GM23338 (cell line): ENCODE data around the gene NCK2. TPM values are rescaled to one million over a fixed set of nuclear protein-coding genes. Genes with fewer than 3 reads are reported as not detected.
A peak's percentile ranks its signal among the peaks of the same experiment; 100 is the strongest.

ENCODE experiments used
- ATAC-seq: fragments of 200-7000 bp; cut with Tn5 transposase; 3 replicates; pipeline ENCODE4 v1.9.1; 2020
- DNase-seq: peaks from one replicate; pipeline ENCODE4 v3.0.0-alpha.2; 2015; ENCODE audit warnings: low spot score
- H2AFZ ChIP-seq: fragments of 200-600 bp; sonication (generic); 2 replicates; pipeline ENCODE4 v1.8.0; 2016; ENCODE audit warnings: antibody characterized with exemption, mild to moderate bottlenecking, moderate library complexity
- H3F3A ChIP-seq: fragments of 200-600 bp; sonication (generic); replicated peaks from 2 replicates; pipeline ENCODE4 v1.8.0; 2017; ENCODE audit warnings: antibody characterized with exemption, mixed run types, low read depth
- H3K27ac ChIP-seq: fragments of 200-600 bp; sonication (generic); 2 replicates; pipeline ENCODE4 v1.6.1; 2016; ENCODE audit warnings: low read depth
- H3K27me3 ChIP-seq: fragments of 200-600 bp; sonication (generic); 2 replicates; pipeline ENCODE4 v1.8.0; 2016; ENCODE audit warnings: mild to moderate bottlenecking, mixed run types, moderate library complexity; ENCODE audit not compliant: insufficient read depth
- H3K36me3 ChIP-seq: fragments of 200-600 bp; sonication (generic); 2 replicates; pipeline ENCODE4 v1.8.0; 2016; ENCODE audit warnings: mild to moderate bottlenecking; ENCODE audit not compliant: insufficient read depth
- H3K4me1 ChIP-seq: fragments of 200-600 bp; sonication (generic); 2 replicates; pipeline ENCODE4 v1.8.0; 2016; ENCODE audit warnings: mild to moderate bottlenecking, moderate library complexity; ENCODE audit not compliant: insufficient read depth
- H3K4me2 ChIP-seq: fragments of 200-600 bp; sonication (generic); 2 replicates; pipeline ENCODE4 v1.7.1; 2017; ENCODE audit warnings: mixed run types
- H3K4me3 ChIP-seq: fragments of 200-600 bp; sonication (generic); 2 replicates; pipeline ENCODE4 v1.6.1; 2016; ENCODE audit warnings: mixed run types
- H3K79me2 ChIP-seq: fragments of 200-600 bp; sonication (generic); replicated peaks from 2 replicates; pipeline ENCODE4 v1.8.0; 2017; ENCODE audit warnings: mild to moderate bottlenecking; ENCODE audit not compliant: insufficient read depth
- H3K9me2 ChIP-seq: fragments of 200-600 bp; sonication (generic); 2 replicates; pipeline ENCODE4 v1.8.0; 2017; ENCODE audit not compliant: insufficient read depth
- H4K20me1 ChIP-seq: fragments of 200-600 bp; sonication (generic); replicated peaks from 2 replicates; pipeline ENCODE4 v1.8.0; 2017; ENCODE audit warnings: mild to moderate bottlenecking; ENCODE audit not compliant: insufficient read depth
- H3K27ac Mint-ChIP-seq: 2 replicates; pipeline ENCODE4 v1.8.0; 2020; ENCODE audit warnings: inconsistent platforms, mild to moderate bottlenecking, moderate library complexity, mixed read lengths
- H3K27me3 Mint-ChIP-seq: 3 replicates; pipeline ENCODE4 v1.8.0; 2022; ENCODE audit warnings: low read depth, mild to moderate bottlenecking, moderate library complexity, mixed read lengths, inconsistent platforms; ENCODE audit not compliant: insufficient read depth, poor library complexity
- H3K36me3 Mint-ChIP-seq: 3 replicates; pipeline ENCODE4 v1.8.0; 2021; ENCODE audit warnings: low read depth, mild to moderate bottlenecking, inconsistent platforms, moderate library complexity, mixed read lengths
- H3K4me1 Mint-ChIP-seq: 3 replicates; pipeline ENCODE4 v1.8.0; 2020; ENCODE audit warnings: mild to moderate bottlenecking, inconsistent platforms, mixed read lengths
- H3K4me3 Mint-ChIP-seq: 3 replicates; pipeline ENCODE4 v1.8.0; 2021; ENCODE audit warnings: moderate library complexity, mild to moderate bottlenecking, inconsistent platforms, mixed read lengths
- H3K9me3 Mint-ChIP-seq: 3 replicates; pipeline ENCODE4 v1.8.0; 2020; ENCODE audit warnings: moderate library complexity, mild to moderate bottlenecking, inconsistent platforms, mixed read lengths
- CREB1 ChIP-seq: fragments of 250-450 bp; sonication (Bioruptor Pico); IDR thresholded peaks from 2 replicates; pipeline ENCODE4 v1.5.0; 2020; ENCODE audit warnings: low read depth, mild to moderate bottlenecking, moderate library complexity
- CTCF ChIP-seq, 2 experiments: fragments of 200-600 bp in 1 of 2; sonication (generic) in 1 of 2; conservative IDR thresholded peaks; 2 replicates each; pipeline versions ENCODE4 v1.5.1 to v1.6.1; 2016 to 2017; ENCODE audit warnings: antibody characterized with exemption in 2 of 2, low read depth in 2 of 2, mild to moderate bottlenecking in 2 of 2, moderate library complexity in 1 of 2
- EZH2 ChIP-seq: fragments of 200-600 bp; sonication (generic); IDR thresholded peaks from one replicate; pipeline ENCODE4 v1.8.0; 2017; ENCODE audit warnings: antibody characterized with exemption, mild to moderate bottlenecking, low read depth; ENCODE audit not compliant: unreplicated experiment
- EZH2phosphoT487 ChIP-seq: fragments of 200-600 bp; sonication (generic); IDR thresholded peaks from one replicate; pipeline ENCODE4 v1.8.1; 2018; ENCODE audit warnings: antibody characterized with exemption; ENCODE audit not compliant: unreplicated experiment
- JUNB ChIP-seq: IDR thresholded peaks from one replicate; pipeline ENCODE4 v1.6.1; 2016; ENCODE audit warnings: antibody characterized with exemption; ENCODE audit not compliant: unreplicated experiment
- POLR2AphosphoS5 ChIP-seq: IDR thresholded peaks from 2 replicates; pipeline ENCODE4 v1.6.1; 2016; ENCODE audit warnings: antibody characterized with exemption, low read depth
- REST ChIP-seq: IDR thresholded peaks from one replicate; pipeline ENCODE4 v1.6.1; 2018; ENCODE audit warnings: antibody characterized with exemption; ENCODE audit not compliant: unreplicated experiment
- STAT1 ChIP-seq: IDR thresholded peaks from one replicate; pipeline ENCODE4 v1.6.1; 2016; ENCODE audit warnings: antibody characterized with exemption; ENCODE audit not compliant: unreplicated experiment
- ZNF114 ChIP-seq: fragments of 250-450 bp; sonication (Bioruptor Pico); IDR thresholded peaks from 2 replicates; pipeline ENCODE4 v1.5.0; 2020; ENCODE audit warnings: mild to moderate bottlenecking, moderate library complexity
- ZNF462 ChIP-seq: fragments of 250-450 bp; sonication (Bioruptor Pico); IDR thresholded peaks from 2 replicates; pipeline ENCODE4 v1.5.0; 2020; ENCODE audit warnings: mild to moderate bottlenecking, moderate library complexity
- polyA plus RNA-seq: library from polyadenylated mRNA; unstranded; fragments of >200 nt; fragmentation: Nextera tagmentation; extraction: Ambion mirVana; gene quantifications from 2 replicates; pipeline ENCODE4 v1.2.1, GENCODE V29; 2016
- total RNA-seq: library from RNA; depleted of rRNA; stranded (reverse); fragments of >200 nt; shearing (Covaris generic); gene quantifications from 2 replicates; pipeline ENCODE4 v1.2.3, GENCODE V29; 2014

Gene NCK2
- total and polyA plus RNA-seq, 2 experiments from 2014 or later = 26.9 to 59.9 TPM

GRCh38 chr2:105860567-105860966 is 115.9 kb downstream of the NCK2 start (continued):
- TF ChIP-seq ZNF114 (CRISPR knock-in tag) = no peak
- TF ChIP-seq EZH2 = no peak
- no peak for TF ChIP-seq REST
- no peak for TF ChIP-seq POLR2AphosphoS5
- no peak for TF ChIP-seq JUNB

- DNase-seq = no peak
- no peaks in the 10 kb centered on the region for H3K9me2 ChIP-seq
- Mint-ChIP-seq H3K36me3 (peaks cover 6% of the 10 kb centered on the region; the same call in 1 of the 3 replicates), H3K9me3 (no peaks in the 10 kb centered on the region), H3K4me1 (peaks cover 57% of the 10 kb centered on the region), H3K27me3 (peaks cover 4% of the 10 kb centered on the region), H3K27ac (peak overlapping the region; percentile 47; the same call in 1 of the 2 replicates), H3K4me3 (no peak overlapping the region)
- H3K27me3 ChIP-seq = no peaks in the 10 kb centered on the region
- no peak overlapping the region for H3K27ac ChIP-seq
- no peak for ATAC-seq
- no peaks in the 10 kb centered on the region for H3F3A ChIP-seq
- peaks cover 4% of the 10 kb centered on the region for H4K20me1 ChIP-seq
- peaks cover 14% of the 10 kb centered on the region for H3K4me1 ChIP-seq
- no peak overlapping the region for H2AFZ ChIP-seq
- no peaks in the 10 kb centered on the region for H3K36me3 ChIP-seq
- H3K4me2 ChIP-seq = no peak overlapping the region
- peaks cover 54% of the 10 kb centered on the region for H3K79me2 ChIP-seq
- no peak overlapping the region for H3K4me3 ChIP-seq
- TF ChIP-seq CTCF (conservative IDR thresholded peaks at IDR 0.05; ENCODE audit: low read depth in 2 of 2) = no peak
- TF ChIP-seq ZNF462 (CRISPR knock-in tag) = no peak
- TF ChIP-seq CREB1 (CRISPR knock-in tag) = no peak
- no peak for TF ChIP-seq STAT1
- TF ChIP-seq EZH2phosphoT487 = no peak
- TF ChIP-seq REST = no peak
Measured at GRCh38 chr2:105861200-105861599, 116.5 kb downstream of the NCK2 start.
